Right lobe of liver (tissue), 4 donors: ENCODE results near the gene KIT.

Source experiments
- CTCF ChIP-seq, 4 donors: fragments of 200-600 bp in 3 of 4; fragments of 450-650 bp in 1 of 4; IDR thresholded peaks; one replicate each; pipeline versions ENCODE4 v1.5.1 to v1.8.0; 2016 to 2022; ENCODE audit warnings: antibody characterized with exemption in 4 of 4, mild to moderate bottlenecking in 2 of 4
- POLR2A ChIP-seq: fragments of 450-650 bp; IDR thresholded peaks from one replicate; pipeline ENCODE4 v1.6.1; 2017; ENCODE audit warnings: antibody characterized with exemption, mild to moderate bottlenecking
- donor health status: DM: no; HTN: no; CAD: no.
- donor health status: DM: no; HTN: no; CAD: no.
- donor health status: DM: no; HTN: yes; CAD: no.

- TF ChIP-seq POLR2A (no peak), CTCF (IDR thresholded peaks at IDR 0.05) (no peak)
Observed at GRCh38 chr4:54625391-54625790, 32.4 kb upstream of the KIT start.
